Measurements from ENCODE around the gene GPAM. TPM values are rescaled to one million over a fixed set of nuclear protein-coding genes. Genes with fewer than 3 reads are reported as not detected.
A peak's percentile ranks its signal among the peaks of the same experiment; 100 is the strongest.

The GPAM gene
- 10 to 100 TPM in 2 of 4 donors, 1 to 10 TPM in 2; 6.9 to 15.1 (median 10.9) TPM for total RNA-seq

GRCh38 chr10:112183329-112184051, at the start of gene GPAM:
GPAM (minus strand) TSS chr10:112183765; CDS start chr10:112181784, 1,981 bp downstream.
- H3K36me3 ChIP-seq = peaks cover 0 to 24% of the 10 kb centered on the region in 2 donors
- TF ChIP-seq POLR2A (IDR thresholded peaks at IDR 0.05) = peak; percentile 66 to 74
- peak in 3 of 4 experiments; percentile 11 to 37 (median 18) for TF ChIP-seq CTCF (IDR thresholded peaks at IDR 0.05)
- no peak for TF ChIP-seq EP300 (IDR thresholded peaks at IDR 0.05)
- peak; percentile 87 for TF ChIP-seq POLR2AphosphoS5 (IDR thresholded peaks at IDR 0.05)
- H3K27ac ChIP-seq = peak within 1 kb of the TSS; percentile 68 to 84 (median 81)
- no peaks in the 10 kb centered on the region for H3K9me3 ChIP-seq
- peak within 1 kb of the TSS; percentile 76 to 93 for H3K4me3 ChIP-seq
- H3K27me3 ChIP-seq = no peaks in the 10 kb centered on the region
- ATAC-seq = peak; percentile 97
- peaks cover 4 to 24% (median 6%) of the 10 kb centered on the region in 3 donors for H3K4me1 ChIP-seq
- WGBS, 2 donors (ENCODE audit: low coverage in 1 of 2) = 0% methylated on average over 5 of the region's 46 CpGs

- Histone ChIP-seq H3K36me3 (no peaks in the 10 kb centered on the region), H3K27ac (no peak overlapping the region), H3K9me3 (no peaks in the 10 kb centered on the region), H3K4me3 (no peak overlapping the region), H3K4me1 (no peaks in the 10 kb centered on the region), H3K27me3 (no peaks in the 10 kb centered on the region)
- TF ChIP-seq POLR2AphosphoS5 (IDR thresholded peaks at IDR 0.05) = no peak
- no peak for TF ChIP-seq POLR2A (IDR thresholded peaks at IDR 0.05)
- TF ChIP-seq EP300 (IDR thresholded peaks at IDR 0.05) = no peak
- TF ChIP-seq CTCF (IDR thresholded peaks at IDR 0.05) = no peak
- no peak for ATAC-seq
- 53 to 57% methylated on average over 6 of the region's 6 CpGs for WGBS, 2 donors (ENCODE audit: low coverage in 1 of 2)
These were observed 49.1 kb upstream of the GPAM start for GRCh38 chr10:112232670-112233069.

GRCh38 chr10:112231602-112232400, 48.2 kb upstream of the GPAM start:
- TF ChIP-seq EP300 (IDR thresholded peaks at IDR 0.05) = no peak
- no peak for TF ChIP-seq POLR2A (IDR thresholded peaks at IDR 0.05)
- no peak for TF ChIP-seq CTCF (IDR thresholded peaks at IDR 0.05)
- TF ChIP-seq POLR2AphosphoS5 (IDR thresholded peaks at IDR 0.05) = no peak
- no peak overlapping the region for H3K27ac ChIP-seq

GRCh38 chr10:112230325-112230988, 46.9 kb upstream of the GPAM start:
- WGBS, 2 donors (ENCODE audit: low coverage in 1 of 2) = 17 to 45% methylated on average over 1 of the region's 1 CpG

More at GRCh38 chr10:112231602-112232400, 48.2 kb upstream of the GPAM start:
- no peaks in the 10 kb centered on the region for H3K9me3 ChIP-seq
- H3K4me3 ChIP-seq = no peak overlapping the region
- no peak for ATAC-seq
- no peaks in the 10 kb centered on the region for H3K4me1 ChIP-seq
- no peaks in the 10 kb centered on the region for H3K36me3 ChIP-seq
- WGBS, 2 donors (ENCODE audit: low coverage in 1 of 2) = 40 to 54% methylated on average over 6 to 8 of the region's 9 CpGs
- H3K27me3 ChIP-seq = peaks cover under 1% of the 10 kb centered on the region

More at GRCh38 chr10:112230325-112230988, 46.9 kb upstream of the GPAM start:
- ATAC-seq = no peak
- Histone ChIP-seq H3K27ac (no peak overlapping the region), H3K27me3 (peaks cover 4% of the 10 kb centered on the region), H3K36me3 (no peaks in the 10 kb centered on the region), H3K4me1 (no peaks in the 10 kb centered on the region), H3K4me3 (no peak overlapping the region), H3K9me3 (no peaks in the 10 kb centered on the region)
- TF ChIP-seq EP300 (IDR thresholded peaks at IDR 0.05) = no peak
- no peak for TF ChIP-seq POLR2AphosphoS5 (IDR thresholded peaks at IDR 0.05)
- no peak for TF ChIP-seq POLR2A (IDR thresholded peaks at IDR 0.05)
- TF ChIP-seq CTCF (IDR thresholded peaks at IDR 0.05) = no peak

Measured in gastroesophageal sphincter (tissue), 4 donors.